OCI-LY1 (cell line): Measurements from ENCODE around the gene SART3.

Experiments used
- CTCF ChIP-seq: fragments of 200-600 bp; sonication (generic), shearing (Covaris generic); IDR thresholded peaks from 2 replicates; pipeline ENCODE4 v1.5.1; 2017; ENCODE audit warnings: mild to moderate bottlenecking, antibody characterized with exemption, low read length, moderate library complexity, mixed read lengths
- EZH2 ChIP-seq: fragments of 200-600 bp; sonication (generic), shearing (Covaris generic); IDR thresholded peaks from 2 replicates; pipeline ENCODE4 v1.8.0; 2017; ENCODE audit warnings: borderline replicate concordance, mixed run types, mild to moderate bottlenecking, antibody characterized with exemption, low read length, moderate library complexity, mixed read lengths

GRCh38 chr12:108495823-108496579 is 65.0 kb downstream of the SART3 start:
- TF ChIP-seq CTCF (no peak), EZH2 (no peak)
